ENCODE data around the gene EAF1. TPM values are rescaled to one million over a fixed set of nuclear protein-coding genes. Genes with fewer than 3 reads are reported as not detected.

EAF1 gene
- total and polyA plus RNA-seq, 8 donors, result 17.4 to 23.0 (median 19.9) TPM

- TF ChIP-seq, protein P1, sequence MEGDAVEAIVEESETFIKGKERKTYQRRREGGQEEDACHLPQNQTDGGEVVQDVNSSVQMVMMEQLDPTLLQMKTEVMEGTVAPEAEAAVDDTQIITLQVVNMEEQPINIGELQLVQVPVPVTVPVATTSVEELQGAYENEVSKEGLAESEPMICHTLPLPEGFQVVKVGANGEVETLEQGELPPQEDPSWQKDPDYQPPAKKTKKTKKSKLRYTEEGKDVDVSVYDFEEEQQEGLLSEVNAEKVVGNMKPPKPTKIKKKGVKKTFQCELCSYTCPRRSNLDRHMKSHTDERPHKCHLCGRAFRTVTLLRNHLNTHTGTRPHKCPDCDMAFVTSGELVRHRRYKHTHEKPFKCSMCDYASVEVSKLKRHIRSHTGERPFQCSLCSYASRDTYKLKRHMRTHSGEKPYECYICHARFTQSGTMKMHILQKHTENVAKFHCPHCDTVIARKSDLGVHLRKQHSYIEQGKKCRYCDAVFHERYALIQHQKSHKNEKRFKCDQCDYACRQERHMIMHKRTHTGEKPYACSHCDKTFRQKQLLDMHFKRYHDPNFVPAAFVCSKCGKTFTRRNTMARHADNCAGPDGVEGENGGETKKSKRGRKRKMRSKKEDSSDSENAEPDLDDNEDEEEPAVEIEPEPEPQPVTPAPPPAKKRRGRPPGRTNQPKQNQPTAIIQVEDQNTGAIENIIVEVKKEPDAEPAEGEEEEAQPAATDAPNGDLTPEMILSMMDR (IDR thresholded peaks at IDR 0.05), result no peak
- Histone ChIP-seq H3K9me3 (no peaks in the 10 kb centered on the region), H3K4me3 (no peak overlapping the region), H3K27me3 (no peaks in the 10 kb centered on the region), H3K36me3 (peaks cover 0 to 91% of the 10 kb centered on the region in 2 donors), H3K27ac (peak overlapping the region in 1 of 2 donors; percentile 37), H3K4me1 (peaks cover 10 to 32% of the 10 kb centered on the region in 2 donors)
- intact Hi-C loops (cut with DNase I), result no loop called here
- DNase-seq (no peak), ATAC-seq (no peak)
Measured at GRCh38 chr3:15440891-15441290, 13.5 kb downstream of the EAF1 start.

DNA sequence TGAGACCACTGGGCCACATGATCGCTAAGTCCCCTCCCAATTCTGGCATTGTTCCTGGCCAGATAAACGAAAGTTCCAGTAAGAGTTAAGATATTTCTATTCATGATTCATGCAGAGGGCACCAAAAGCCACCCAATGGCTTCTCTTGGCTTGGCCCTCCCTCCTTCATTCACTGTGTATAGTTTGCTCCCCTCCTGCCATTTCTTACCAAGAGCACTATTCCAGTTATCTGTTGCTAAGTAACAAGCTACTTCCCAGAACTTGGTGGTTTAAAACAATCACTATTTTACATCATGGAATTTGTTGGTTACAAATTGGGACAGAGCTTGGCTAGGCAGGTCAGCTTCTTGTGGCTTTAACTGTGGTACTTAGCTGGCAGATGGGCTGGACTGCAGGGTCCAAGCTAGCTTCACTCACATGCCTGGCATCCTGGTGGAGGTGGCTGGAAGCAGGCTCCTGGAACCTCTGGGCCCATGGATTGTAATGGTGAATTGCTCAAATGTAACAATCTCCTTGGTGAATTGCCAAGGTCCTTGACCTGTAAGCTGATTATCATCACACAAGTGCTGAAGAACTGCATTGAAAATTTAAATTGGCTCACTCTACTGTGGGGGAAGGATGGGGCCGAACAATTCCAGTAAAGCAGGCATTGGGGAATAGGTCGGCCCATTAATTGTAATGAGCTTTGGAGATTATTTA lies 16.6 kb downstream of the EAF1 start:
- Histone ChIP-seq H3K9me3 (no peaks in the 10 kb centered on the region), H3K4me3 (no peak overlapping the region), H3K36me3 (peaks cover 0 to 60% of the 10 kb centered on the region in 2 donors), H3K27ac (peak overlapping the region in 1 of 2 donors; percentile 44), H3K4me1 (peaks cover 8 to 22% of the 10 kb centered on the region in 2 donors), H3K27me3 (no peaks in the 10 kb centered on the region)
- ATAC-seq, result peak; percentile 52
- TF ChIP-seq, protein P1 (IDR thresholded peaks at IDR 0.05), result no peak
- intact Hi-C loops (cut with DNase I), result no loop called here
- DNase-seq, result no peak

DNA sequence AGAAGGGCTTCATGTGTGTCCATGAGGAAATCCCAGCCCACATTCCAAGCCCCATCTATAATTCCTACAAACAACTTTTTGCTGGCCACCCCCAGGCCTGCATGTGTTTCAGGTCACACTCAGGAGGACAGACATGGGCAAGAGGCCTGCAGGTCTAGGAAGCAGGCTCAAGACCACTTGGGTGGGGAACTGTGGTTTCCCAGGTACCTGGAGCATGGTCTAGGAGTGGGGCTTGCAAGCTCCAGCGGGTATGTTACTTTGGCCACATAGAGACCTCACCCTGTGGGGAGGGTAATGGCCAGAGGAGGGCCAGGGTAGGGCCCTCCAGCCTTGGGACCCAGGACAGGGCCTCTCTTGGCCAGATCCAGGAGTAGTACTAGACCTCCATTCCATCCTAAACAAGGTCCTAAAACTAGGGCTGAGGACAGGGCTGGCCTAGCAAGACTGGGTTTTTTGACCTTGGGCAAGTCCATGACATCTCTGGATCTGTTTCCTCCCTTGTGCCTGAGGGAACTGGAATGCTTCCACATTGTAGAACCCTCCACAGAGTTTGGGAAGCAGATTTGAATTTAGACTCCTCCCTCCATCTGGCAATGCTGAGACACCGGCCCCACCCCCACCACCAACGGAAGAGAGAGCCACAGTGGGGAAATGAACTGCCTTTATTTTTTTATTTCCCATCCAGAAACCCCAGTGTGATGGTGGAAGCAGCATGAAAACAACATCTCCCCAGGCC lies 22.3 kb downstream of the EAF1 start:
- intact Hi-C loops (cut with DNase I), result no loop called here
- H3K36me3 ChIP-seq, result peaks cover 0 to 8% of the 10 kb centered on the region in 2 donors
- no peak overlapping the region for H3K4me3 ChIP-seq
- no peaks in the 10 kb centered on the region for H3K27me3 ChIP-seq
- no peak for DNase-seq
- H3K27ac ChIP-seq, result no peak overlapping the region
- H3K9me3 ChIP-seq, result no peaks in the 10 kb centered on the region
- no peaks in the 10 kb centered on the region for H3K4me1 ChIP-seq
- TF ChIP-seq, protein P1 (IDR thresholded peaks at IDR 0.05), result no peak
- ATAC-seq, result no peak

GRCh38 chr3:15450438-15451215 lies 23.2 kb downstream of the EAF1 start:
- H3K4me3 ChIP-seq, result no peak overlapping the region
- no peaks in the 10 kb centered on the region for H3K4me1 ChIP-seq
- H3K27me3 ChIP-seq, result no peaks in the 10 kb centered on the region
- TF ChIP-seq, protein P1 (IDR thresholded peaks at IDR 0.05), result no peak
- H3K27ac ChIP-seq, result no peak overlapping the region
- H3K36me3 ChIP-seq, result peaks cover 0 to 3% of the 10 kb centered on the region in 2 donors
- intact Hi-C loops (cut with DNase I), result no loop called here
- no peaks in the 10 kb centered on the region for H3K9me3 ChIP-seq
- ATAC-seq (no peak), DNase-seq (no peak)

All from left lung (tissue), 10 donors.